Measurements from ENCODE around the gene EXOC3L2. TPM values are rescaled to one million over a fixed set of nuclear protein-coding genes. Genes with fewer than 3 reads are reported as not detected.
A peak's percentile ranks its signal among the peaks of the same experiment; 100 is the strongest.

Gene EXOC3L2
- total and polyA plus RNA-seq, 10 of the 15 experiments (the other 5 are each of a cell fraction or from before 2014, with no cell fraction given): not detected

- no peak for TF ChIP-seq TCF12 (IDR thresholded peaks at IDR 0.05; ENCODE audit: low read depth, low read length)
- TF ChIP-seq HDAC6 (IDR thresholded peaks at IDR 0.05; ENCODE audit: unreplicated experiment): no peak
- no peak for TF ChIP-seq SUPT20H (IDR thresholded peaks at IDR 0.05; ENCODE audit: borderline replicate concordance, control insufficient read depth, low read depth, low read length)
- TF ChIP-seq TAF1 (IDR thresholded peaks at IDR 0.05; ENCODE audit: borderline replicate concordance, low read depth, low read length): no peak
- no peak for TF ChIP-seq JUNB (IDR thresholded peaks at IDR 0.05)
- TF ChIP-seq, protein P1, sequence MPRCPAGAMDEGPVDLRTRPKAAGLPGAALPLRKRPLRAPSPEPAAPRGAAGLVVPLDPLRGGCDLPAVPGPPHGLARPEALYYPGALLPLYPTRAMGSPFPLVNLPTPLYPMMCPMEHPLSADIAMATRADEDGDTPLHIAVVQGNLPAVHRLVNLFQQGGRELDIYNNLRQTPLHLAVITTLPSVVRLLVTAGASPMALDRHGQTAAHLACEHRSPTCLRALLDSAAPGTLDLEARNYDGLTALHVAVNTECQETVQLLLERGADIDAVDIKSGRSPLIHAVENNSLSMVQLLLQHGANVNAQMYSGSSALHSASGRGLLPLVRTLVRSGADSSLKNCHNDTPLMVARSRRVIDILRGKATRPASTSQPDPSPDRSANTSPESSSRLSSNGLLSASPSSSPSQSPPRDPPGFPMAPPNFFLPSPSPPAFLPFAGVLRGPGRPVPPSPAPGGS (IDR thresholded peaks at IDR 0.05; ENCODE audit: borderline replicate concordance, insufficient read depth, low read depth, low read length, poor library complexity, severe bottlenecking): no peak
- TF ChIP-seq NBN (IDR thresholded peaks at IDR 0.05): no peak
These were observed 64.3 kb downstream of the EXOC3L2 start (continued) for GRCh38 chr19:45180936-45181335.

DNA sequence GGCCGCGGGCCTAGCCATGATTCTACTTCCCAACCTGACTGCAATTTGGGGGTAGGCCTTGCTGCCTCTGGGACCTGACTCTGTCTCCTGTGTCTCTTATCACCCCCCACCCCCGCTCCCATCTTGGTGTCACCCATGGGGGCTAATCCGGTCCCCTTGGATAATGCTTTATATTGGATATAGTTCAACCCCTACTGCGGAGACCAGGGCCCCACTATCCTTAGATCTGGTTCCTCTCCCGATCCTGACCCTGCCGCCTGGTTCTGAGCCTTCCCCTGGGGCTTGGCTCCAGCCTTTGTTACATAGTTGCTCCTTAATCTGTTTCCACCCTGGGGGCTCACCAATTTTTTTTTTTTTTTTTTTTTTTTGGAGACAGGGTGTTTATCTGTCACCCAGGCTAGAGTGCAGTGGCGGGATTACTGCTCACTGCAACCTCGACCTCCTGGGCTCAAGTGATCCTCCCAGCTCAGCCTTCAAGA is 65.3 kb downstream of the EXOC3L2 start:
- Histone ChIP-seq H2AFZ (ENCODE audit: control insufficient read depth, low read depth, low read length) (peak overlapping the region; percentile 78; the same call in 1 of the 2 replicates), H3K27me3 (replicated peaks in 1 of 2; ENCODE audit: control insufficient read depth in 2 of 2, insufficient read depth in 2 of 2, low read length in 1 of 2) (no peaks in the 10 kb centered on the region), H3K27ac (ENCODE audit: control insufficient read depth, insufficient read depth) (peak overlapping the region; percentile 79), H3K4me3 (peak overlapping the region; percentile 86), H3K79me2 (ENCODE audit: control insufficient read depth, insufficient read depth, low read length) (peaks cover 39% of the 10 kb centered on the region), H3K9ac (ENCODE audit: control insufficient read depth, insufficient read depth, low read length) (peak overlapping the region; percentile 81), H4K20me1 (ENCODE audit: control insufficient read depth, insufficient read depth) (no peaks in the 10 kb centered on the region), H3K4me1 (ENCODE audit: control insufficient read depth, insufficient read depth, low read length) (peaks cover 17% of the 10 kb centered on the region), H3K9me3 (replicated peaks; ENCODE audit: control insufficient read depth, insufficient read depth, low read length) (no peaks in the 10 kb centered on the region), H3K4me2 (ENCODE audit: control insufficient read depth, insufficient read depth) (peak overlapping the region; percentile 88), H3K36me3 (ENCODE audit: control insufficient read depth in 2 of 2, insufficient read depth in 2 of 2, low read length in 1 of 2) (peaks cover 0 to 6% of the 10 kb centered on the region in 2 experiments; a peak in 2 of 4 replicates)
- ChIA-PET RAD21 (ENCODE audit: unreplicated experiment) (no interaction called here), SMC1A (ENCODE audit: uncharacterized antibody, unreplicated experiment) (interaction anchor here (1.3 kb wide), 1 partner anchor 15 kb away, joined by 4 read pairs; no protein-coding TSS in a partner anchor), POLR2A (interaction anchor here (0.7 to 3.8 kb wide), 4 partner anchors 43 to 183 kb away, joined by 3 to 33 read pairs (median 9); no protein-coding TSS in a partner anchor), CTCF (interaction anchor here (0.6 to 2.9 kb wide), 7 partner anchors 7 to 525 kb away, joined by 3 to 19 read pairs (median 5); partner anchors contain the start of gene CLASRP)
- TF ChIP-seq ZNF217 (IDR thresholded peaks at IDR 0.05): no peak
- TF ChIP-seq YY1 (IDR thresholded peaks at IDR 0.05; ENCODE audit: low read depth, low read length): no peak
- no peak for TF ChIP-seq TCF3 (IDR thresholded peaks at IDR 0.05; ENCODE audit: borderline replicate concordance, insufficient read depth, low read depth, low read length)
- TF ChIP-seq, protein P2, sequence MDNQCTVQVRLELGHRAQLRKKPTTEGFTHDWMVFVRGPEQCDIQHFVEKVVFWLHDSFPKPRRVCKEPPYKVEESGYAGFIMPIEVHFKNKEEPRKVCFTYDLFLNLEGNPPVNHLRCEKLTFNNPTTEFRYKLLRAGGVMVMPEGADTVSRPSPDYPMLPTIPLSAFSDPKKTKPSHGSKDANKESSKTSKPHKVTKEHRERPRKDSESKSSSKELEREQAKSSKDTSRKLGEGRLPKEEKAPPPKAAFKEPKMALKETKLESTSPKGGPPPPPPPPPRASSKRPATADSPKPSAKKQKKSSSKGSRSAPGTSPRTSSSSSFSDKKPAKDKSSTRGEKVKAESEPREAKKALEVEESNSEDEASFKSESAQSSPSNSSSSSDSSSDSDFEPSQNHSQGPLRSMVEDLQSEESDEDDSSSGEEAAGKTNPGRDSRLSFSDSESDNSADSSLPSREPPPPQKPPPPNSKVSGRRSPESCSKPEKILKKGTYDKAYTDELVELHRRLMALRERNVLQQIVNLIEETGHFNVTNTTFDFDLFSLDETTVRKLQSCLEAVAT (IDR thresholded peaks at IDR 0.05): peak; percentile 88
- TF ChIP-seq JUND (IDR thresholded peaks at IDR 0.05; ENCODE audit: low read depth, low read length): no peak
- in situ Hi-C loops (cut with MboI) (no loop called here), intact Hi-C loops (cut with micrococcal nuclease; ENCODE audit: unreplicated experiment) (loop anchor here (5.0 to 10.0 kb wide), 3 partner anchors 88 to 165 kb away; partner anchors contain the start of genes GEMIN7, PPP1R37 and ZNF296)
- ATAC-seq: no peak
- WGBS (ENCODE audit: insufficient coverage, insufficient replicate concordance, low lambda C conversion rate, missing lambda C conversion rate): 71% methylated on average over 9 of the region's 9 CpGs
- DNase-seq (ENCODE audit: low read depth, low spot score): no peak
- no TSS peak for BruUV-seq (replicated peaks)
- FAIRE-seq: no peak

Measured in GM12878 (cell line).